ENCODE results near the gene IER5.

DNA sequence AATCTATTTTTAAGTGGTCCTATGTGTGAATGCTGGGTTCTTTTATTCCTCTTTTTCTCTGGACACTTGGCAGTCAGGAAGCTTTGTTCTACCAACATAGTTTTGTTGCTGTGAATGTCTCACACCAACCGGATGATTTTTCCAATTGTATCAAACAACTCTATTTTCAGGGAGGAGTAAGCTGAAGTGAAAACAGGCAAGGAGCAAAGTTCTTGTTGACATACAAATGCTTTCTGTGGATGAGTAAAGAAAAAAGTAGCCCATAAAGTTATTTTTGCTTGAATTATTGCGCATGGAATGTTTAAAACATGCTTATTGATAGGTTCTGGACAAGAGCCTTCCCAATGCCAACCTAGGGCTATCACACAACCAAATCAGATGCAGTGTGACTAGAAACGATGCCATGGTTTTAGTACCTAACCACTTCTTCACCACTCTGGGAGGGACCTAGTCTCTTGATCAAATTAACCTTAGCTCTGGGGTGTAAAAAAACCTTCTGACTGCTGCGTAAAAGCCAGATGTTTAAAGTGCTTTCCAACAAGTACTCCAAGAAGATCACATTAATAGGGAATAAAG lies 4.5 kb downstream of the IER5 start:
- TF ChIP-seq CTCF (IDR thresholded peaks at IDR 0.05; ENCODE audit: insufficient read depth, low read length) (no peak), SPI1 (IDR thresholded peaks at IDR 0.05; ENCODE audit: borderline replicate concordance, low read depth) (no peak), REST (IDR thresholded peaks at IDR 0.05; ENCODE audit: insufficient replicate concordance, low read depth) (no peak), POLR2AphosphoS5 (IDR thresholded peaks at IDR 0.05; ENCODE audit: low read depth) (no peak), GABPA (IDR thresholded peaks at IDR 0.05; ENCODE audit: low read depth) (no peak)

All from HL-60 (cell line).